GM19023 (cell line): ENCODE results near the gene PRKRA.
"Not testable (repeated sequence)": the region's sequence is repeated elsewhere in the genome, so short reads cannot be mapped to it uniquely, and the experiment has no call there.

Experiments used
- ATAC-seq: cut with Tn5 transposase; IDR thresholded peaks from one replicate; pipeline ENCODE4 v1.9.1; 2021; ENCODE audit warnings: mild to moderate bottlenecking, moderate library complexity; ENCODE audit not compliant: unreplicated experiment

PRKRA gene

DNA sequence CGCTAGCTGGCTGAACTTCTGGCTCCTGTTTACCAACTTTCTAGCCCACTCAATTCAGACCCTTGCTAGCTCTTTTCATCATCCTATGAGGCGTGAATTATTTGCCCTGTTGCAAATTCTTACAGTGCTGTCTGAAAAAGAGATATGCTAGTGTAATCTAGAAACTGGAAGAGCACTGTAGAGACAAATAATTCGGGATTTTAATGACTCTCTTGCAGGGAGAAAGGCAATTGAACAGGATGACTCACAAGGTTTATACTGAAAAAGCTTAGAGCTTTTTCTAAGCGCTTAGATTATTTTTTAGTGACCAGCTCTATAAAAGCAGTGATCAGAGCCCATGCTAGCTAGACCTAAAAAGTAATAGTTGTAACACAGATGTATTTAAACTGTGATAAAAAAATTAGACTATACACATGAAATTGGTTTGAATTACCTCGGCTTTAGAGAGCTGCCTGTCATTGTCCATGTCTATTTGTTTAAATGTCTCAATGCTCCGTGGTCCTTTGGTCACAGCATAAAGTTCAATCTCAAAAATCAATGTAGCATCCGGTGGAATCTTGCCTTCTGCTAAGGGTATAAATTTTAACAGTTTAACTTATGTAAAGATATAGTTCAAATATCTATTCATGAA, 18.4 kb upstream of the PRKRA start:
- ATAC-seq: no peak

DNA sequence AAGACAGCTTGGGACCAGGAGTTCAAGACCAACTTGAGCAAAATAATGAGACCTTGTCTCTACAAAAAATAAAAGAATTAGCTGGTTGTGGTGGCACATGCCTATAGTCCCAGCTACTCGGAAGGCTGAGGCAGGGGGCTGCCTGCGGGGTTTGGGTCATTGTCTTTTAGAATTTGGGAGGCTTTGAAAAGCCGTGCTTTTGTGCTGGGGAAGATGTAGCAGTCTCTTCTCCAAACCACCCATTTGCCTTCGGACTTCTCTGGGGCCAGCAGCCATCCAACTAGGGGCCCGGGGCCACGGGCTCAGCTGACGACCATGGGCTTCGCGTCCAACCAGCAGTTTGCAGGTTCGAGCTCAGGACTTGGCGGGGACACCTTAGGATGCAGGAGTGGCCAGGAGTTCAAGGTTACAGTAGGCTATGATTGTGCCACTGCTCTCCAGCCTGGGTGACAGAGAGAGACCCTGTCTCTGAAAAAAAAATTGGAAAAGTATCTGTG, 6.5 kb upstream of the PRKRA start:
- ATAC-seq: no peak

DNA sequence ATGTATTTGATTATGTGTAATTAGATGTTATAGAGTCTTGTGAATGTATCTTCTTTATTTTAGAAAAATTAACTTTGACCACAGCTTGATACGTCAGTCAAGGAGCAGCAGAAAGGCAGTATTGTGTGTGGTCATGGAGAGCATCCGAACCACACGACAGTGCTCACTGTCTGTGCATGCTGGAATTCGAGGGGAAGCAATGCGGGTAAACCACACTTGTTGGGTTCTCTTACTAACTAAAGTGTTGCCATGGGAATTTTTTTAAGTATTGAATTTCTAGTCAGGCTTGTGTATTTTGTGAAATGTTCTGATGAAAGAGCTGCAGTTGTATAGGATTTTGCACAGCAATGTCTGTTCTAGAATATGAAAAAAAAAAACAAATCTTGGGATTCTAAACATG, 5.0 kb upstream of the PRKRA start:
- no peak for ATAC-seq

DNA sequence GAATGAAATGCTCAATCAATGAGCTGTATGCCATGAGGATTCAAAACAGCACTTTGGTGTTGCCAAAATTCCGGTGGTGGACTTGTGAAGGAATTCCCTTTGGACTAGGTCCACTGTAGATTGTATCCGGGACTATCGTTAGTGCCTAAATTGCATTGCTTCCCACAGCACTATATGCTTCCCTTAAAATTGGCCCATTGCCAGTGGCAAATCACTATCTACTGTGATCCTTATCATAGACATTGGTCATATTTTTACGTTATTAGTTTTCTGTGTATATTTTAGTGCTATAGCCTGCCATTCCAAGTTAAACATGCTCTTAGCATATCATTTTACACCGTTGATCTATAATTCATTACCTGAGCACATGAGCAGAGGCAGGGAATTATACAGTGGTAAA, 1.9 kb upstream of the PRKRA start:
- no peak for ATAC-seq

DNA sequence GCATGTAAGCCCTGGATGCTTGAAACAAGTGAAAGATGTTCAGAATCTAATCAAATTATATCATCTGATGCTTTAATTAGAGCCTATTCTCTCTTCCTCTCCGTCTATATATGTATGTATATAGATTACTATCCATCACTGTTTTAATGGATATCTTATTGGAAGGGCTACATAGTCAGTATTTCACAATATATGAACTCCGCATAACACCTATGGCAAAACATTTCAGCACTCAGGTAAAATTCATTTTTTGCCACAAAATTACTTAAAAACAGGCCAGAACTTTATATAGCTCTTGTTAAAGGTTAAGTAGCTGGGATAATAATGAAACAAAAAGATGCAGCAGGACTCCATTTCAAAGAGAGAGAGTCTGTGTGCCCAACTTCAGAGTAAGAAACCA, 1.4 kb upstream of the PRKRA start:
- ATAC-seq: no peak

DNA sequence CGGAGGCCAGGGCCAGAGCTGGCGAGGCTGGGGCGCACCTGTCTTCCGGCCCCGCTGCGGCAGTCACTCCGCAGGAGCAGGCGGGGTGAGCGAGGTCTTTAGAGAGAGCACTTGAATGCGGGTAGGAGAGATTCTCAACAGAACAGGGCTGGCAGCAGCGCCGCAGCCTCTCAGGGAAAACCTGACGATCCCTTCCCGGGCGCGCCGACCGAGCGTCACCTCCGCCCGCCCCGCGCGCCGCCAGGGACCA, 526 bp downstream of the PRKRA start:
- ATAC-seq: peak; percentile 48

DNA sequence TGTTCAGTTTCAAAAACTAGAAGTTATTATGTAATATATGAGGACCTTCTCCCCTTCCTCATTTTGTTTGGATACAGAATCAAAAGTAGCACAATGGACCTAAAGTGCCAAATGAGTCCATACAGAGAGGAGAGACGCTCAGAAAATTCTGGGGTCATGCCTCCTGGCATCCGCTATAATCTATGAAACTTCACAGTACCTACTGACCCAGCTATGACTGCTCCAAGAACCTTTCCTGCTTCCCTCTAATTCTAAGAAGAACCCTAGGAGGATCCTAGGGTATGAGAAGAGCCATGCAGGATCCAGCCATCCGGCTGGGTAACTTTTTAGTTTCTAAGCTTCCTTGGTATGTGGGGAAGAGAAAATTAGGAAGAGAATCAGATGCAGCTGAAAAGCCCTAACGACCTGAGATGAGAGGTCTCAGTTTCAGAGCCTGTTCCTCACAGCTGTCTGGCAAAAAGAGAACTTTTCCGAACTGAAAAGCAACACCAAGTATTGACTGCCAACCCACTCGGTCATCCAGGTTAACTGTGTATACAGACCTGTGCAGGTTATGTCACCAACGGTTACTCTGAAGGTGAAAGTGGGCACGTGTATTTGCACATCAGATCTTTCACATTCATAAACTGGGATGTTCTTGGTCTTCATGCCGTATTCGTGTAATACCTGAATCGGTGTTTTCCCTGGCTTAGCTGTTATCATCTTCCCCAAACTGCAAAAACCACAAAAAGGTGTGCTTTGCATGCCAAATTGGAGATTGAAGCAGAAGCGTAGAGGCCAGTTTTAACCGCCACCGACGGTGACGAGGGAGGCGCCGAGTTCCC, 1.1 kb downstream of the PRKRA start:
- no peak for ATAC-seq

DNA sequence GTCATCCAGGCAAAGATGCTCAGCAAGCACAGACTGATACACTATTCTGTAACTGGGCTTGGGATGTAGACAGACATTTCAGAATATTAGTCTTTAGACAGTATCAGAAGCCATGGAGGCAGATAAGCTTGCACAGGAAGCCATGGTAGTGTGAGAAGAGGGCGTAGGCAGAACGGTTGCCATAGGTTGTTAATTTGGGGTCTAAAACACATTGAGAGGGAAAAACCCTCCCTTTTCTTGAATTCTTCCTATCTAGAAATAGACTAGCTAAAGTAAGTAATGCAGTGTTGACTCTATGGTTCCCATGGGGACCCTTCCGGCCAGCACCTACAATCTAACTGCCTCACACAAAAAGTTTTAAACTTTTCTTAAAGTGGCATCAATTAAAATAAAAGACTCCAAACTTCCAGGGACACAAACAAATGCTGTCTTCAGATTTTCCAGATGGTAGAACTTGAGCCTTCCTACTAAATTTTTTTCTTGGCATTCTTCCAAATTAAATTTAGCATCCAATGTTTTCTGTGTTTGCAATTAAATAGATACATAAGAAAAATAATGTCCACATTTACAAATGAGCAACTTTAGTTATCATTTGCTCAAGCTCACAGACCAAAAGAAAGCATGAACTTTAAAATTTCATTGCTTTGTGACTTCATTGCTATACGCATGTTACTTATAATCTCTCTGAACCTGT, 1.9 kb downstream of the PRKRA start:
- ATAC-seq: no peak

DNA sequence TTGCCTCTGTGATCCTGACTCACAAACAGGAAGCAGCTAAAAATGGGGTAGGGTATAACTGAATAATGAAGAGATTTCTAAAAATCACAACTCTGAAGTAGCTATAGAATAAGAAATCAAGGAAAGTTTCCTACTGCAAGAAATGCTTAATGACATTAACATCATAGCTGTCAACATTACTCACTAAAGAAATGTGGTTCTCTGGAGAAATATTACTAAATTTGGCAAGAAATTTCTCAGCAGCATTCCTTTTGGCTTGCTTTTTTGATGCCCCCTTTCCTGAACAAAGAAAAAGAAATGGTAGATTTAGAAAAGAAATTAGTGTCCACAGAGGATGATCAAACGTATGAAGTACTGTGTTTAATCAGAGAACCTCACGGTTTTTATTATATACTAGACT, 9.5 kb downstream of the PRKRA start:
- no peak for ATAC-seq

DNA sequence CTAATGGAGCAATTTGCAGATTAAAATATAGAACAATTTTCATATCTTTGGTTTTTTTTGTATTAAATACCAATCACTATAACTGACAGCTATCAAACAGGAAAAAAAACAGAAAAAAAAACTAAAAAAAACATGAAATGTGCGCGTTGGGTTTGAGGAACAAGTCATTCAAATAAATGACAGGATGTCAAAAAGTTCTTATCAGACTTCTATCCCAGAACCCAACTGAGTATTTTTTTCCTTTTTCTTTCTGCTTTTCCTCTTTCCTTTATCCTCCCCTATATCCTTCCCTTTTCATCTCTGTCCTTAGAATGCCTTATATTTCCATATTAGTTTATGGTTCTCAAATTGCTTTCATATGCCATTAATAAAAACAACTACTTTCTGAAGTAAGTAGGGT, 14.3 kb downstream of the PRKRA start:
- ATAC-seq: no peak

DNA sequence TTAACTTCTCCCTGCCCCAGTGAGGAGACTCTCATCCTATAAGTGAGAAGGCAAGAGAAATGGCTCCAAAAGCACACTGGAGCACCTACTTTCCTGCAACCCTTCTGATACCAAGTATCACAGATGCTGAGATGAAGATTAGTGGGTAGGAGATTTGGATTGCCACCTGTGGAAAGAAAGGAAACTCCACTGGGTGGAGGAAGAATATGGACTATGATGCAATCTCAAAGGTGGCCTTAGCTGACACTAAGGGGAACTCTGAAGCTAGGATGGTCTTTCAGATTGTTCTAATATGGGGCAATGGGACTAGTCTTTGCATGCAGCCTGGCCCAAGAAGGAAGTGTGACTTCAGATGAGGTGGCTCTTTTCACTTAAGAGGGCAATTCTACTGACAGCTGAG, 21.6 kb downstream of the PRKRA start:
- no peak for ATAC-seq

DNA sequence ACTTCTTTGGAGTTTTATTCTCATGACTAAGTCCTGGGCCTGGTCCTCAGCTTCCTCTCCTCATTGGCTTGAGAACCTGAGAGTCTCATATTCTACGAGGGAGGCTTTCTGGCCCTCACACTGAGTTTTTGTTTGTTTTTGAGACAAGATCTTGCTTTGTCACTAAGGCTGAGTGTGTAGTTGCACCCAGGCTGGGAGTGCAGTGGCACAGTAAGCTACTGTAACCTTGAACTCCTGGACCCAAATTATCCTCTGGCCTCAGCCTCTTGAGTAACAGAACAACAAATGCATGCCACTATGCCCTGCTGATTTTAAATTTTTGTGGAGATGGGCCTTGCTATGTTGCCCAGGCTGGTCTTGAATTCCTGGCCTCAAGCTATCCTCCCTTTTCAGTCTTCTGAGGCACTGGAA, 22.6 kb downstream of the PRKRA start:
- no peak for ATAC-seq

DNA sequence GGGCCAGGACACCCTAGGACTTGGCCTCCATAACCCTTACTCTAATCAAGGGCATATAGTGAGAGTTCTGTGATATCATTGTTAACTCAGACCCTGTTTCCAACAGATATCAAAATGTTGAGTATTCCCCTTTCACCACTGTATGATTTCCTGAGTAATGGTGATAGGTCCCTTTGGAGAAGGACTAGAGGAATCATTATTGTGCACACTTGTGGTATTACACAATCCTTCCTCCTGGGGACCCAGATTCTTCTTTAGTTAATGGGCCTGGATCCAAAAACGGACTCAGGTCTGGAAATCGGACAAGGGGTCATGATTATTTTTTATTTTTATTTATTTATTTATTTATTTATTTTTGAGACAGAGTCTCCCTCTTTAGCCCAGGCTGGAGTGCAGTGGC, 23.5 kb downstream of the PRKRA start:
- no peak for ATAC-seq

DNA sequence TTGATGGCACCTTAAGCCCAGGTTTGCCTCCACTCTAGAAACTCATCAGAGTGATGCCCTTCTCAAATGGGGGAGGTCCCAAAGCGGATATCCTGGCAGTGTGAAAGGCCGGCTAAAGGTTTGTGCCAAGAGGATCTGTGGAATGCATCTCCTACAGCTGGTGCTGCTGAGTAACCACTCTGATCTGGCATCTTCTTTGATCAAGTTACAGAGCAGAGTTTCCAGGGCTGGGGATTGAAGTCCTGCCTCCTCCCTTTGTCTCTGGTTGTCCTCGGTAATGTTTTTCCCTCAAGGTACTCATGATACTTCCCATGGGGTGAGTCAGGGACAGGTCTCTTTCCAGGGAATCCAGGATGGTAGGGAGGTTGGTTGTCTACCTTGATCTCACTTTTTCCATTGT, 24.6 kb downstream of the PRKRA start:
- no peak for ATAC-seq

DNA sequence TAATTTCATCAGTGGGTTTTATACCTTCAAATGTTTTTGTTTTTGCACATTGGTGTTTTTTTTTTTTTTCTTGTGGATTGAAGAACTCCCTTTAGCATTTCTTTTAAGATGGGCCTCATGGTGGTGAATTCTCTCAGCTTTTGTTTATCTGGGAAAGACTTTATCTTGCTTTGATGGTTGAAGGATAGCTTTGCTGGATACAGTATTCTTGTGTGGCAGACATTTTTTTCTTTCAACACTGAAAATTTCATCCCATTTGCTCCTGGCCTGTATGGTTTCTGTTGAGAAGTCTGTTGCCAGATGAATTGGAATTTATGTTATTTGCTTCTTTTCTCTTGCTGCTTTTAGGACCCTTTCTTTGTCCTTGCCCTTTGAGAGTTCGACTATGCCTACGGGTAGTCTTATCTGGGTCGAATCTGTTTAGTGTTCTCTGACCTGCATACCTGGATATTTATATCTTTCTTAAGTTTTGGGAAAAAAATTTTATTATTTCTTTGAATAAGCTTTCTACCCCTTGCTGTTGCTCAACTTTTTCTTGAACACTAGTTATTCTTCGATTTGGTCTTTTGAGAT, 25.6 kb downstream of the PRKRA start:
- no peak for ATAC-seq

DNA sequence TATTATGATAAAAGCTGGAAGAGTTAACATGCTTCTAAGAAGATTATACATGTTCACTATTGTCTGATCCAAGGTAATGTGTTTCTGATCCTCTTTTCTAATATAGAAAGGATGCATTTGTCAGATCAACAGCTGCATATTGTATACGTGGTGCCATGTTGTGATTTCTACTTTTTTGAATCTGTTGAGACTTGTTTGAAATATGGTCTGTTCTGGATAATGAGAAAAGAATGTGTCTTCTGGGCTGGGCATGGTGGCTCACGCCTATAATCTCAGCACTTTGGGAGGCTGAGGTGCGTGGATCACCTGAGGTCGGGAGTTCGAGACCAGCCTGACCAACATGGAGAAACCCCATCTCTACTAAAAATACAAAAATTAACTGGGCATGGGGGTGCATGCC, 27.2 kb downstream of the PRKRA start:
- ATAC-seq: not testable (repeated sequence)

DNA sequence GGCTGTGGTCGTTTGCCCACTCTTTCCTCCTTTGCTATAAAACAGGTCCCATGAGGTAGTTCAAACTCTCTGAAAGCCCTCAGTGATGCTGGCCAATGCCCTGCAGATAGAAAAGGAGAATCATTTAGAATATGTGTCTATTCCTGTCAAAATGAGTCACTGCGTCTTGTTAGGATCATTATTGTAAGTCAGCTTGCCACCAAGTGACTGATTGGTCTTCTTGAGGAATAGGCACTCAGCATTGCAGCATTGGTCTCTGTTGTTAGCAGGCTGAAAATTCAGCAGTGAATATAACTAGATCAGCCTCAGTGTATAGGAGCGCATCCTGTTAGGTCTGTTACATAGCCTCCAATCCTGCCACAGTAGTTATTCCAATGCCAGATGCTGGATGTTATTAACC, 28.9 kb downstream of the PRKRA start:
- no peak for ATAC-seq

DNA sequence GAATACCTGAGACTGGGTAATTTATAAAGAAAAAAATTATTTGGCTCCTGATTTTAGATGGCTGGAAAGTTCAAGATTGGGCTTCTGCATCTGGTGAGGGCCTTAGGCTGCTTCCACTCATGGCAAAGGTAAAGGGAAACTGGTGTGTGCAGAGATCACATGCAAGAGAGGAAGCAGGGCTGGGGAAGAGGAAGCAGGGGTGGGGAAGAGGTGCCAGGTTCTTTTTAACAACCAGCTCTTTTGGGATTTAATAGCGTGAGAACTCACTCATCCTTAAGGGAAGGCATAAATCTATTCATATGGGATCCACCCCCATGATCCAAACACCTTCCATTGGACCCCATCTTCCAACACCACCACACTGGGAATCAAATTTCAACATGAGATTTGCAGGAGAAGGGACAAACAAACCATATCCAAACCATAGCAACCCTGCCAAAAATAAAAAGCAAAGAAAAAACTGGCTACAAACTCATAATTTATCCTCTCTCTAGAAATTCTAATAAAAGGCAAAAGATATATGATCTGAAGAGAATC, 30.4 kb downstream of the PRKRA start:
- no peak for ATAC-seq

DNA sequence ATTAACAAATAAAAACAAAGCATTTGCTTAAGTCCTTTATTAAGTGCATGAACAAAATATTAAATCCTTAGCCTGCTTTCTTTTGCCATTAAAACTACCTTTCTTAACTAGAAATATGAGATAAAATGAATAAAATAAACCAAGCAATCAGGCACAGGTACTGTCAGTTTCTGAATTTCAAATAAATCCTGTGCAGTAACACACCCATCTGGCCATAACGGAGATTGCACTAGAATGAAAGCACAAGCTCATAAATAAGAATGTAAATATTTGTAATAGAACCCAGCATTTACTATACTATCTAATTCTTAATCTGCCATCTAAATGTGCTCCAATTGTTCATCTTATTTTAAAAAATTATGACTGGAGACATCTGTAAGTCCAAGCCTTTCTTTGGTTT, 31.9 kb downstream of the PRKRA start:
- no peak for ATAC-seq

DNA sequence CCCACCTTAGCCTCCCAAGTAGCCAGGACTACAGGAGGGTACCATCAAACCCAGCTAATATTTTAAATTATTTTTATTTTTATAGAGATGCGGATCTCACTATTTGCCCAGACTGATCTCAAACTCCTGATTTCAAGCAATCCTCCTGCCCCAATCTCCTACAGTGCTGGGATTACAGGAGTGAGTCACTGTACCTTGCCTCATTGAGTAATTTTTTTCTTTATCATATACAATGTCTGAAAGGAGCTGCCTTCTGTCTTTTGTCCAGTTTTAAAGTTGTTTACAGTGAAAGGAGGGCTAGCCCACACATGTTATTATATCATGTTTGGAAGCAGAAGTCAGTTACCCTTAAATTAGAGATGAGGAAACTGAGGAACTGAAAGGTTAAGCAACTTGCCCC, 32.5 kb downstream of the PRKRA start:
- ATAC-seq: no peak

DNA sequence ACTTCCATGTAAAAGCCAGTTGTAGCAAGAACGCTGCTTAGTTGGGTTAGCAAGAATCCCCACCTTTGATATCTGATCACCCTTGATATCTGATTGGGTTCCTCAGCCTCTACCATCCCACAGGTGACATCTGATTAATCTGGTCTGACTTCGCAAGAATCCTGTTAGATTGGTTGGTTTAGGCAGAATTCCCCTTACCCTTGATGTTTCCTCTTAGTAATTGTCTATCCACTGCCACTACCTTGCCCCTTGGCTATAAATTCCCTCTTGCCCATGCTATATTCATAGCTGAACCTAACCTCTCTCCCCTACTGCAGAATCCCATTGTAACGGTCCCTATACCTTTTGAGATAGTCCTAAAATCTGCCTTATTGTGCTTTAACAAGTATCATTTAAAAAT, 33.1 kb downstream of the PRKRA start:
- no peak for ATAC-seq

DNA sequence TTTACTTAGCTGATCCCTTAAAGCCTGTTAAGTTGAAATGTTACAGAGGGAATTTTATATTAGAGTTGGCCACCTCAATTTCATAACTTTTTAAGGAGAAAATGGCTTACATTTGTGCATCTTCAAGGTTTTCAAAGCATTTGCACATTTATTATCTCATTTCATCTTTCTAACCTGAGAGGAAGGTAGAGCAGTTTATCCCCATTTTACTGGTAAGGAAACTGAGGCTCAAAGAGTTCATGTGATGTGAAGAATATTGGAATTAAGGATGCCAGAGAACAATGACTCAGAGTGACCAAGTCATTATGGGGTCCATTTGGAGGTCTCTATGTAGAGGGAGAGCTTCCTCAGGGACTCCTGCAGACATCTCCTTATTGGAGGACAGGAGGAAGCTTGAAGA, 35.0 kb downstream of the PRKRA start:
- no peak for ATAC-seq
